ENCODE results near the gene PNPLA5. TPM values are rescaled to one million over a fixed set of nuclear protein-coding genes. Genes with fewer than 3 reads are reported as not detected.

The PNPLA5 gene
- total RNA-seq, 1 experiment from 2014 or later, result 5.3 TPM

DNA sequence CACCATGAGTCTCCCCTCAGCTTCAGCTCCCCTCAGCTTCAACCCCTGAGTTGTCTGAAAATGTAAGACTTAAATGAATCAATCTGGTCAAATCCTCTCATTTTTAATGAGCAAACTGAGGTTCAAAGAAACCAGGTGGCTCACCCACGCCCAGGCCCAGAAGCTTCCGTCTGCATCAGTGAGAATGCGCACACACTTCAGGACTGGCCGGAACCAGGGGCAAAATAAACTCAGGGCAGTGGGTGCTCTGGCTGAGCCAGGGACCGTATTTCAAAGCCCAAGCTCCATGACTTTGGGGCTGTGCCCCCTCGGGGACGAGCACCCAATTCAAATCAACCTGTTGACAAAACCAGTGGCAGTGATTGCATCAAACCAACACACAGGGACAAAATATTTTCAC, 32.6 kb downstream of the PNPLA5 start:
- Mint-ChIP-seq H3K4me3 (no peak overlapping the region), H3K36me3 (peaks cover 22% of the 10 kb centered on the region), H3K4me1 (peaks cover 34% of the 10 kb centered on the region), H3K27ac (peak overlapping the region; percentile 81; the same call in 1 of the 2 replicates), H3K27me3 (ENCODE audit: low read depth) (peaks cover 19% of the 10 kb centered on the region), H3K9me3 (peaks cover 16% of the 10 kb centered on the region)
- no peak for ATAC-seq
- CTCF ChIA-PET, result interaction anchor here (3.1 to 5.2 kb wide), 2 partner anchors 24 to 26 kb away, joined by 21 to 23 read pairs; no protein-coding TSS in a partner anchor
- no peak for DNase-seq (ENCODE audit: low spot score)
- TF ChIP-seq TP53 (CRISPR knock-in tag; IDR thresholded peaks at IDR 0.05) (no peak), NR1H2 (CRISPR knock-in tag; IDR thresholded peaks at IDR 0.05) (no peak), SMAD3 (CRISPR knock-in tag; IDR thresholded peaks at IDR 0.05; ENCODE audit: borderline replicate concordance) (no peak), EMX1 (CRISPR knock-in tag; IDR thresholded peaks at IDR 0.05) (no peak), ZNF281 (CRISPR knock-in tag; IDR thresholded peaks at IDR 0.05) (no peak), TCF7 (CRISPR knock-in tag; IDR thresholded peaks at IDR 0.05; ENCODE audit: low read depth) (no peak)
- POLR2A ChIA-PET, result no interaction called here

- TF ChIP-seq ZNF232 (CRISPR knock-in tag; IDR thresholded peaks at IDR 0.05) (no peak), OVOL2 (CRISPR knock-in tag; IDR thresholded peaks at IDR 0.05; ENCODE audit: borderline replicate concordance) (no peak), ZNF396 (CRISPR knock-in tag; IDR thresholded peaks at IDR 0.05; ENCODE audit: borderline replicate concordance) (no peak), HMGA2 (CRISPR knock-in tag; IDR thresholded peaks at IDR 0.05) (no peak), TP53 (CRISPR knock-in tag; IDR thresholded peaks at IDR 0.05) (no peak), CTCF (IDR thresholded peaks at IDR 0.05) (no peak), FOXP4 (CRISPR knock-in tag; IDR thresholded peaks at IDR 0.05) (no peak), ZBTB43 (CRISPR knock-in tag; IDR thresholded peaks at IDR 0.05) (no peak), TCF7 (CRISPR knock-in tag; IDR thresholded peaks at IDR 0.05; ENCODE audit: low read depth) (no peak), MYBL2 (CRISPR knock-in tag; IDR thresholded peaks at IDR 0.05) (no peak), GRHL2 (CRISPR knock-in tag; IDR thresholded peaks at IDR 0.05; ENCODE audit: insufficient replicate concordance, severe bottlenecking) (no peak)
- TF ChIP-seq, protein P1, sequence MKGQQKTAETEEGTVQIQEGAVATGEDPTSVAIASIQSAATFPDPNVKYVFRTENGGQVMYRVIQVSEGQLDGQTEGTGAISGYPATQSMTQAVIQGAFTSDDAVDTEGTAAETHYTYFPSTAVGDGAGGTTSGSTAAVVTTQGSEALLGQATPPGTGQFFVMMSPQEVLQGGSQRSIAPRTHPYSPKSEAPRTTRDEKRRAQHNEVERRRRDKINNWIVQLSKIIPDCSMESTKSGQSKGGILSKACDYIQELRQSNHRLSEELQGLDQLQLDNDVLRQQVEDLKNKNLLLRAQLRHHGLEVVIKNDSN (CRISPR knock-in tag; IDR thresholded peaks at IDR 0.05), result no peak
- TF ChIP-seq, protein P2, sequence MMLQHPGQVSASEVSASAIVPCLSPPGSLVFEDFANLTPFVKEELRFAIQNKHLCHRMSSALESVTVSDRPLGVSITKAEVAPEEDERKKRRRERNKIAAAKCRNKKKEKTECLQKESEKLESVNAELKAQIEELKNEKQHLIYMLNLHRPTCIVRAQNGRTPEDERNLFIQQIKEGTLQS (CRISPR knock-in tag; conservative IDR thresholded peaks at IDR 0.05), result no peak
- POLR2A ChIA-PET, result no interaction called here
- Mint-ChIP-seq H3K27ac (peak overlapping the region; percentile 81; the same call in 1 of the 2 replicates), H3K9me3 (peaks cover 16% of the 10 kb centered on the region), H3K4me3 (no peak overlapping the region), H3K4me1 (peaks cover 41% of the 10 kb centered on the region), H3K36me3 (peaks cover 22% of the 10 kb centered on the region), H3K27me3 (ENCODE audit: low read depth) (peaks cover 11% of the 10 kb centered on the region)
- ATAC-seq, result no peak
- DNase-seq (ENCODE audit: low spot score), result no peak
- CTCF ChIA-PET, result interaction anchor here (0.6 to 5.2 kb wide), 3 partner anchors 25 to 509 kb away, joined by 6 to 23 read pairs (median 21); no protein-coding TSS in a partner anchor
Measured at GRCh38 chr22:43858156-43858895, 33.5 kb downstream of the PNPLA5 start.
